Activated CD8-positive, alpha-beta memory T cell treated with anti-CD3 and anti-CD28 coated beads, Interleukin-2, amount 50 U/mL, for 4 hours (primary cell): ENCODE data around the gene ADAMTS1.

Experiments used
- DNase-seq: peaks from one replicate; pipeline ENCODE4 v3.0.0-alpha.2; 2020

The ADAMTS1 gene

GRCh38 chr21:26811482-26811881 is 33.7 kb downstream of the ADAMTS1 start:
- DNase-seq = no peak

GRCh38 chr21:26810676-26811415 is 34.4 kb downstream of the ADAMTS1 start:
- no peak for DNase-seq

- DNase-seq = no peak
These were observed 34.9 kb downstream of the ADAMTS1 start for GRCh38 chr21:26810266-26810665.

GRCh38 chr21:26809745-26810144 is 35.5 kb downstream of the ADAMTS1 start:
- DNase-seq = no peak

GRCh38 chr21:26806801-26807295 is 38.4 kb downstream of the ADAMTS1 start:
- no peak for DNase-seq

- no peak for DNase-seq
These were observed 40.2 kb downstream of the ADAMTS1 start for GRCh38 chr21:26804895-26805609.

GRCh38 chr21:26801498-26801897 is 43.7 kb downstream of the ADAMTS1 start:
- no peak for DNase-seq

GRCh38 chr21:26800970-26801431 is 44.2 kb downstream of the ADAMTS1 start:
- DNase-seq = no peak

GRCh38 chr21:26800455-26800854 is 44.8 kb downstream of the ADAMTS1 start:
- no peak for DNase-seq

- no peak for DNase-seq
These were observed 45.2 kb downstream of the ADAMTS1 start for GRCh38 chr21:26800001-26800400.

- no peak for DNase-seq
These were observed 46.1 kb downstream of the ADAMTS1 start for GRCh38 chr21:26798856-26799751.

- no peak for DNase-seq
These were observed 47.2 kb downstream of the ADAMTS1 start for GRCh38 chr21:26797878-26798456.

- DNase-seq = no peak
These were observed 49.3 kb downstream of the ADAMTS1 start for GRCh38 chr21:26795866-26796329.

GRCh38 chr21:26795412-26795805 is 49.8 kb downstream of the ADAMTS1 start:
- no peak for DNase-seq

GRCh38 chr21:26794597-26795411 is 50.4 kb downstream of the ADAMTS1 start:
- no peak for DNase-seq

- DNase-seq = no peak
These were observed 54.9 kb downstream of the ADAMTS1 start for GRCh38 chr21:26790296-26790695.

GRCh38 chr21:26788790-26789189 is 56.4 kb downstream of the ADAMTS1 start:
- no peak for DNase-seq
